ENCODE data around the gene PRRT3. TPM values are rescaled to one million over a fixed set of nuclear protein-coding genes. Genes with fewer than 3 reads are reported as not detected.

PRRT3 gene
- total and polyA plus RNA-seq, 2 of the 13 experiments (the other 11 are each of a cell fraction or from before 2014, with no cell fraction given) = 0.22 to 0.44 TPM

DNA sequence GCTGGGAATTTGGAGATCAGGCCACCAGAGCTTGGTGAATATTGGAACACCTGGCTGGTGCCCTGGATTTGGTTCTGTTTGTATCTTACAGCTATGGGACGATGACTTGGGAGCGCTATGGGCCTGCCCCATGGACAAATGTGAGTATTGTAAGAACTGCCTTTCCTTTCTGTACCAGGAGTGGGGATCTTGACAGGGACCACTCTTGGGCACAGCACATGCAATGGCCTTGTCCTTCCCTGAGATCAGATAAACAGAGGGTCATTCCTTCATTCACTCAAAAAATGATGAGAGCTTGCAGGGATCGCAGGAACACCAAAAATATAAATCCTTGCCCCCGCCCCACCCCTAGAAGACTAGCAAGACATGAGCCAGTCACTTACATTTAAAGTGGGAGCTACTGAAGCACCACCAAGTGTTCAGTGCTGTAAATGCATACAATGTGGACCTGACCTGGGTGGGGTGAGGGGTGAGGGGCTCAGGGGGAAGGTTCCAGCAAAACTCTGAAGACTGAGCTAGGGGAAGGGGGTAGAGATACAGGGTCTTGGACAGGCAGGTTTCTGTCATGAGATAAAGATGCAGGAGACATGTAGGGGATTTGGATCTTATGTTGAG lies 21.3 kb downstream of the PRRT3 start:
- FAIRE-seq (no peak), ATAC-seq (no peak), DNase-seq (ENCODE audit: low spot score) (peak; percentile 19)
- peaks cover 0 to 4% of the 10 kb centered on the region in 2 experiments; a peak in 2 of 5 replicates for H3K36me3 ChIP-seq (replicated peaks in 1 of 2; ENCODE audit: control insufficient read depth in 1 of 2, insufficient read depth in 2 of 2, low read length in 2 of 2)
- intact Hi-C loops (cut with micrococcal nuclease; ENCODE audit: unreplicated experiment) (loop anchor here (5.0 kb wide), 1 partner anchor 34 kb away; no protein-coding TSS in a partner anchor), in situ Hi-C loops (cut with HindIII; ENCODE audit: extremely low pct_ligation_motif_present, low pct_unique_long_range_greater_than_20kb) (no loop called here)
- 88% methylated on average over 2 of the region's 4 CpGs for WGBS (ENCODE audit: low lambda C conversion rate)
- peaks cover 31% of the 10 kb centered on the region for H3K4me1 ChIP-seq (ENCODE audit: insufficient read depth, low read length)
- no TSS peak for BruUV-seq (replicated peaks)
- H3K27me3 ChIP-seq (ENCODE audit: control insufficient read depth in 1 of 2, insufficient read depth in 2 of 2, low read length in 2 of 2) = no peaks in the 10 kb centered on the region
- no peak overlapping the region for H3K9ac ChIP-seq (ENCODE audit: insufficient read depth, low read depth, low read length)
- no peak overlapping the region for H3K4me3 ChIP-seq (replicated peaks in 1 of 3; ENCODE audit: insufficient read depth in 1 of 3, low read depth in 2 of 3, low read length in 3 of 3)
- H3K4me2 ChIP-seq (ENCODE audit: low read depth, low read length) = no peak overlapping the region
- H3K79me2 ChIP-seq (ENCODE audit: insufficient read depth, low read length) = peaks cover 20% of the 10 kb centered on the region
- H2AFZ ChIP-seq (ENCODE audit: low read length) = no peak overlapping the region
- POLR2A ChIA-PET = interaction anchor here (2.3 to 7.6 kb wide), 4 partner anchors 16 to 74 kb away, joined by 5 to 124 read pairs (median 86); partner anchors contain the start of genes IL17RC and IL17RE
- no peak overlapping the region for H3K27ac ChIP-seq (ENCODE audit: extremely low read length, insufficient read depth, low read length)
- CTCF ChIA-PET (ENCODE audit: low intra/inter-chr PET ratio, low total read pairs) = interaction anchor here (0.7 kb wide), 1 partner anchor 68 kb away, joined by 3 read pairs; no protein-coding TSS in a partner anchor
- H3K9me3 ChIP-seq (ENCODE audit: low read length) = no peaks in the 10 kb centered on the region
- H4K20me1 ChIP-seq (ENCODE audit: insufficient read depth, low read length) = no peaks in the 10 kb centered on the region
- no peak for TF ChIP-seq GLI4 (CRISPR knock-in tag; IDR thresholded peaks at IDR 0.05; ENCODE audit: borderline replicate concordance)
- no peak for TF ChIP-seq BCL6 (CRISPR knock-in tag; IDR thresholded peaks at IDR 0.05)
- TF ChIP-seq, protein P1, sequence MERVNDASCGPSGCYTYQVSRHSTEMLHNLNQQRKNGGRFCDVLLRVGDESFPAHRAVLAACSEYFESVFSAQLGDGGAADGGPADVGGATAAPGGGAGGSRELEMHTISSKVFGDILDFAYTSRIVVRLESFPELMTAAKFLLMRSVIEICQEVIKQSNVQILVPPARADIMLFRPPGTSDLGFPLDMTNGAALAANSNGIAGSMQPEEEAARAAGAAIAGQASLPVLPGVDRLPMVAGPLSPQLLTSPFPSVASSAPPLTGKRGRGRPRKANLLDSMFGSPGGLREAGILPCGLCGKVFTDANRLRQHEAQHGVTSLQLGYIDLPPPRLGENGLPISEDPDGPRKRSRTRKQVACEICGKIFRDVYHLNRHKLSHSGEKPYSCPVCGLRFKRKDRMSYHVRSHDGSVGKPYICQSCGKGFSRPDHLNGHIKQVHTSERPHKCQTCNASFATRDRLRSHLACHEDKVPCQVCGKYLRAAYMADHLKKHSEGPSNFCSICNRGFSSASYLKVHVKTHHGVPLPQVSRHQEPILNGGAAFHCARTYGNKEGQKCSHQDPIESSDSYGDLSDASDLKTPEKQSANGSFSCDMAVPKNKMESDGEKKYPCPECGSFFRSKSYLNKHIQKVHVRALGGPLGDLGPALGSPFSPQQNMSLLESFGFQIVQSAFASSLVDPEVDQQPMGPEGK (CRISPR knock-in tag; IDR thresholded peaks at IDR 0.05) = 0 out of 2 replicates have a peak, but pooled peaks have one; percentile 14
- TF ChIP-seq ZNF230 (CRISPR knock-in tag; IDR thresholded peaks at IDR 0.05) = no peak
- TF ChIP-seq, protein P2, sequence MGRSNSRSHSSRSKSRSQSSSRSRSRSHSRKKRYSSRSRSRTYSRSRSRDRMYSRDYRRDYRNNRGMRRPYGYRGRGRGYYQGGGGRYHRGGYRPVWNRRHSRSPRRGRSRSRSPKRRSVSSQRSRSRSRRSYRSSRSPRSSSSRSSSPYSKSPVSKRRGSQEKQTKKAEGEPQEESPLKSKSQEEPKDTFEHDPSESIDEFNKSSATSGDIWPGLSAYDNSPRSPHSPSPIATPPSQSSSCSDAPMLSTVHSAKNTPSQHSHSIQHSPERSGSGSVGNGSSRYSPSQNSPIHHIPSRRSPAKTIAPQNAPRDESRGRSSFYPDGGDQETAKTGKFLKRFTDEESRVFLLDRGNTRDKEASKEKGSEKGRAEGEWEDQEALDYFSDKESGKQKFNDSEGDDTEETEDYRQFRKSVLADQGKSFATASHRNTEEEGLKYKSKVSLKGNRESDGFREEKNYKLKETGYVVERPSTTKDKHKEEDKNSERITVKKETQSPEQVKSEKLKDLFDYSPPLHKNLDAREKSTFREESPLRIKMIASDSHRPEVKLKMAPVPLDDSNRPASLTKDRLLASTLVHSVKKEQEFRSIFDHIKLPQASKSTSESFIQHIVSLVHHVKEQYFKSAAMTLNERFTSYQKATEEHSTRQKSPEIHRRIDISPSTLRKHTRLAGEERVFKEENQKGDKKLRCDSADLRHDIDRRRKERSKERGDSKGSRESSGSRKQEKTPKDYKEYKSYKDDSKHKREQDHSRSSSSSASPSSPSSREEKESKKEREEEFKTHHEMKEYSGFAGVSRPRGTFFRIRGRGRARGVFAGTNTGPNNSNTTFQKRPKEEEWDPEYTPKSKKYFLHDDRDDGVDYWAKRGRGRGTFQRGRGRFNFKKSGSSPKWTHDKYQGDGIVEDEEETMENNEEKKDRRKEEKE (IDR thresholded peaks at IDR 0.05) = no peak
- TF ChIP-seq STAG1 (CRISPR knock-in tag; IDR thresholded peaks at IDR 0.05) = peak; percentile 45
- TF ChIP-seq, protein P3, sequence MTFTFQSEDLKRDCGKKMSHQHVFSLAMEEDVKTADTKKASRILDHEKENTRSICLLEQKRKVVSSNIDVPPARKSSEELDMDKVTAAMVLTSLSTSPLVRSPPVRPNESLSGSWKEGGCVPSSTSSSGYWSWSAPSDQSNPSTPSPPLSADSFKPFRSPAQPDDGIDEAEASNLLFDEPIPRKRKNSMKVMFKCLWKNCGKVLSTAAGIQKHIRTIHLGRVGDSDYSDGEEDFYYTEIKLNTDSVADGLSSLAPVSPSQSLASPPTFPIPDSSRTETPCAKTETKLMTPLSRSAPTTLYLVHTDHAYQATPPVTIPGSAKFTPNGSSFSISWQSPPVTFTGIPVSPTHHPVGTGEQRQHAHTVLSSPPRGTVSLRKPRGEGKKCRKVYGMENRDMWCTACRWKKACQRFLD (CRISPR knock-in tag; IDR thresholded peaks at IDR 0.05; ENCODE audit: borderline replicate concordance) = no peak
- TF ChIP-seq ZNF792 (CRISPR knock-in tag; IDR thresholded peaks at IDR 0.05) = no peak
- TF ChIP-seq RBM22 (optimal IDR thresholded peaks at IDR 0.05; ENCODE audit: low read length) = no peak
- TF ChIP-seq SAP130 (CRISPR knock-in tag; IDR thresholded peaks at IDR 0.05; ENCODE audit: low read depth) = no peak
- TF ChIP-seq SMC3 (IDR thresholded peaks at IDR 0.05; ENCODE audit: low read length) = peak; percentile 21; the same call in 1 of the 2 replicates
- no peak for TF ChIP-seq HES4 (CRISPR knock-in tag; IDR thresholded peaks at IDR 0.05; ENCODE audit: borderline replicate concordance)
- TF ChIP-seq, protein P4, sequence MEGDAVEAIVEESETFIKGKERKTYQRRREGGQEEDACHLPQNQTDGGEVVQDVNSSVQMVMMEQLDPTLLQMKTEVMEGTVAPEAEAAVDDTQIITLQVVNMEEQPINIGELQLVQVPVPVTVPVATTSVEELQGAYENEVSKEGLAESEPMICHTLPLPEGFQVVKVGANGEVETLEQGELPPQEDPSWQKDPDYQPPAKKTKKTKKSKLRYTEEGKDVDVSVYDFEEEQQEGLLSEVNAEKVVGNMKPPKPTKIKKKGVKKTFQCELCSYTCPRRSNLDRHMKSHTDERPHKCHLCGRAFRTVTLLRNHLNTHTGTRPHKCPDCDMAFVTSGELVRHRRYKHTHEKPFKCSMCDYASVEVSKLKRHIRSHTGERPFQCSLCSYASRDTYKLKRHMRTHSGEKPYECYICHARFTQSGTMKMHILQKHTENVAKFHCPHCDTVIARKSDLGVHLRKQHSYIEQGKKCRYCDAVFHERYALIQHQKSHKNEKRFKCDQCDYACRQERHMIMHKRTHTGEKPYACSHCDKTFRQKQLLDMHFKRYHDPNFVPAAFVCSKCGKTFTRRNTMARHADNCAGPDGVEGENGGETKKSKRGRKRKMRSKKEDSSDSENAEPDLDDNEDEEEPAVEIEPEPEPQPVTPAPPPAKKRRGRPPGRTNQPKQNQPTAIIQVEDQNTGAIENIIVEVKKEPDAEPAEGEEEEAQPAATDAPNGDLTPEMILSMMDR (CRISPR knock-in tag; IDR thresholded peaks at IDR 0.05) = peak; percentile 55
- TF ChIP-seq, protein P5, sequence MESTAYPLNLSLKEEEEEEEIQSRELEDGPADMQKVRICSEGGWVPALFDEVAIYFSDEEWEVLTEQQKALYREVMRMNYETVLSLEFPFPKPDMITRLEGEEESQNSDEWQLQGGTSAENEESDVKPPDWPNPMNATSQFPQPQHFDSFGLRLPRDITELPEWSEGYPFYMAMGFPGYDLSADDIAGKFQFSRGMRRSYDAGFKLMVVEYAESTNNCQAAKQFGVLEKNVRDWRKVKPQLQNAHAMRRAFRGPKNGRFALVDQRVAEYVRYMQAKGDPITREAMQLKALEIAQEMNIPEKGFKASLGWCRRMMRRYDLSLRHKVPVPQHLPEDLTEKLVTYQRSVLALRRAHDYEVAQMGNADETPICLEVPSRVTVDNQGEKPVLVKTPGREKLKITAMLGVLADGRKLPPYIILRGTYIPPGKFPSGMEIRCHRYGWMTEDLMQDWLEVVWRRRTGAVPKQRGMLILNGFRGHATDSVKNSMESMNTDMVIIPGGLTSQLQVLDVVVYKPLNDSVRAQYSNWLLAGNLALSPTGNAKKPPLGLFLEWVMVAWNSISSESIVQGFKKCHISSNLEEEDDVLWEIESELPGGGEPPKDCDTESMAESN (CRISPR knock-in tag; conservative IDR thresholded peaks at IDR 0.05) = no peak

All from HepG2 (cell line).